Hepatocyte (in vitro differentiated cells): ENCODE results near the gene ITFG1. TPM values are rescaled to one million over a fixed set of nuclear protein-coding genes. Genes with fewer than 3 reads are reported as not detected.
"Not testable (repeated sequence)": the region's sequence is repeated elsewhere in the genome, so short reads cannot be mapped to it uniquely, and the experiment has no call there.

Experiments used
- DNase-seq: peaks from one replicate; pipeline ENCODE4 v3.0.0-alpha.2; 2016; ENCODE audit warnings: low spot score
- H2AFZ ChIP-seq: fragments of 200-600 bp; sonication (generic); 2 replicates; pipeline ENCODE4 v1.6.0; 2016; ENCODE audit warnings: antibody characterized with exemption, mild to moderate bottlenecking
- H3K27ac ChIP-seq: fragments of 200-600 bp; sonication (generic); 2 replicates; pipeline ENCODE4 v1.5.1; 2016; ENCODE audit warnings: mild to moderate bottlenecking
- H3K27me3 ChIP-seq: fragments of 200-600 bp; sonication (generic); 2 replicates; pipeline ENCODE4 v1.6.1; 2016
- H3K36me3 ChIP-seq: fragments of 200-600 bp; sonication (generic); replicated peaks from 2 replicates; pipeline ENCODE4 v1.5.1; 2016; ENCODE audit warnings: low read depth; ENCODE audit not compliant: insufficient read depth
- H3K4me1 ChIP-seq: fragments of 200-600 bp; sonication (generic); 2 replicates; pipeline ENCODE4 v1.5.1; 2016; ENCODE audit warnings: mild to moderate bottlenecking, moderate library complexity; ENCODE audit not compliant: insufficient read depth
- H3K4me2 ChIP-seq: fragments of 200-600 bp; sonication (generic); 2 replicates; pipeline ENCODE4 v1.6.0; 2016
- H3K4me3 ChIP-seq: fragments of 200-600 bp; sonication (generic); 2 replicates; pipeline ENCODE4 v1.5.1; 2016; ENCODE audit warnings: mild to moderate bottlenecking
- H3K79me2 ChIP-seq: fragments of 200-600 bp; sonication (generic); 2 replicates; pipeline ENCODE4 v1.6.0; 2017; ENCODE audit warnings: mild to moderate bottlenecking
- H3K9me2 ChIP-seq: fragments of 200-600 bp; sonication (generic); replicated peaks from 2 replicates; pipeline ENCODE4 v1.6.0; 2017; ENCODE audit warnings: mild to moderate bottlenecking; ENCODE audit not compliant: insufficient read depth
- H3K9me3 ChIP-seq: fragments of 200-600 bp; sonication (generic); 2 replicates; pipeline ENCODE4 v1.5.1; 2016; ENCODE audit warnings: low read depth, mild to moderate bottlenecking
- H4K20me1 ChIP-seq: fragments of 200-600 bp; sonication (generic); 2 replicates; pipeline ENCODE4 v1.6.0; 2016; ENCODE audit warnings: mild to moderate bottlenecking; ENCODE audit not compliant: insufficient read depth, poor library complexity, severe bottlenecking
- CTCF ChIP-seq: fragments of 200-600 bp; sonication (generic); IDR thresholded peaks from 2 replicates; pipeline ENCODE4 v1.5.1; 2016; ENCODE audit warnings: antibody characterized with exemption, mild to moderate bottlenecking; ENCODE audit not compliant: poor library complexity
- EZH2 ChIP-seq: fragments of 200-600 bp; sonication (generic); IDR thresholded peaks from 2 replicates; pipeline ENCODE4 v1.6.1; 2016; ENCODE audit warnings: antibody characterized with exemption, mild to moderate bottlenecking, borderline replicate concordance
- EZH2phosphoT487 ChIP-seq: fragments of 200-600 bp; sonication (generic); IDR thresholded peaks from one replicate; pipeline ENCODE4 v1.6.1; 2018; ENCODE audit warnings: antibody characterized with exemption, mild to moderate bottlenecking, low read depth, moderate library complexity; ENCODE audit not compliant: unreplicated experiment, severe bottlenecking
- WGBS: methylation state at CpG from one replicate; pipeline ENCODE4 v1.1.6; 2016; ENCODE audit warnings: low lambda C conversion rate; ENCODE audit errors: missing lambda C conversion rate; 5-methylcytosine and 5-hydroxymethylcytosine counted together
- polyA plus RNA-seq: library from polyadenylated mRNA; unstranded; fragments of >200 nt; fragmentation: Nextera tagmentation; extraction: Ambion mirVana; gene quantifications from 2 replicates; pipeline ENCODE4 v1.2.1, GENCODE V29; 2016
- total RNA-seq: library from RNA; depleted of rRNA; stranded (reverse); fragments of >200 nt; gene quantifications from 2 replicates; pipeline ENCODE4 v1.2.3, GENCODE V29; 2014

Gene ITFG1
- total and polyA plus RNA-seq, 2 experiments from 2014 or later = 87.8 to 91.4 TPM

- no peak for TF ChIP-seq EZH2phosphoT487
- TF ChIP-seq EZH2 = no peak
- TF ChIP-seq CTCF = no peak
- 87% methylated on average over 2 of the region's 2 CpGs for WGBS
- H3K27ac ChIP-seq = no peak overlapping the region
- H3K4me2 ChIP-seq = no peak overlapping the region
- no peaks in the 10 kb centered on the region for H3K79me2 ChIP-seq
- H2AFZ ChIP-seq = no peak overlapping the region
- no peaks in the 10 kb centered on the region for H4K20me1 ChIP-seq
- H3K9me3 ChIP-seq = no peaks in the 10 kb centered on the region
- H3K27me3 ChIP-seq = no peaks in the 10 kb centered on the region
- DNase-seq = no peak
- H3K9me2 ChIP-seq = no peaks in the 10 kb centered on the region
- H3K36me3 ChIP-seq = no peaks in the 10 kb centered on the region
- H3K4me1 ChIP-seq = no peaks in the 10 kb centered on the region
- no peak overlapping the region for H3K4me3 ChIP-seq
Measured at GRCh38 chr16:47213761-47214440, 247.0 kb downstream of the ITFG1 start.

- 84% methylated on average over 4 of the region's 4 CpGs for WGBS
- Histone ChIP-seq H3K27ac (no peak overlapping the region), H4K20me1 (no peaks in the 10 kb centered on the region), H3K27me3 (no peaks in the 10 kb centered on the region), H3K4me1 (no peaks in the 10 kb centered on the region), H3K9me2 (no peaks in the 10 kb centered on the region), H3K79me2 (no peaks in the 10 kb centered on the region), H3K9me3 (no peaks in the 10 kb centered on the region), H2AFZ (no peak overlapping the region), H3K36me3 (no peaks in the 10 kb centered on the region), H3K4me2 (no peak overlapping the region), H3K4me3 (no peak overlapping the region)
- no peak for TF ChIP-seq CTCF
- TF ChIP-seq EZH2 = no peak
- TF ChIP-seq EZH2phosphoT487 = no peak
- no peak for DNase-seq
Measured at GRCh38 chr16:47211218-47211617, 249.6 kb downstream of the ITFG1 start.

GRCh38 chr16:47204736-47205504 is 255.9 kb downstream of the ITFG1 start:
- H3K4me2 ChIP-seq = no peak overlapping the region
- no peaks in the 10 kb centered on the region for H3K36me3 ChIP-seq
- no peaks in the 10 kb centered on the region for H3K27me3 ChIP-seq
- H3K9me3 ChIP-seq = no peaks in the 10 kb centered on the region
- H2AFZ ChIP-seq = no peak overlapping the region
- H3K4me1 ChIP-seq = no peaks in the 10 kb centered on the region
- H3K4me3 ChIP-seq = no peak overlapping the region
- no peaks in the 10 kb centered on the region for H3K79me2 ChIP-seq
- H3K9me2 ChIP-seq = no peaks in the 10 kb centered on the region
- H3K27ac ChIP-seq = no peak overlapping the region
- DNase-seq = no peak
- TF ChIP-seq EZH2phosphoT487 = no peak
- TF ChIP-seq EZH2 = no peak
- no peak for TF ChIP-seq CTCF
- H4K20me1 ChIP-seq = no peaks in the 10 kb centered on the region
- WGBS = 79% methylated on average over 4 of the region's 4 CpGs

- H3K4me2 ChIP-seq, H3K27me3 ChIP-seq, H3K4me3 ChIP-seq, H3K9me2 ChIP-seq, H2AFZ ChIP-seq, H3K27ac ChIP-seq, H3K4me1 ChIP-seq, H3K9me3 ChIP-seq, H4K20me1 ChIP-seq, H3K79me2 ChIP-seq, DNase-seq, H3K36me3 ChIP-seq: not testable (repeated sequence)
- 87% methylated on average over 4 of the region's 4 CpGs for WGBS
Measured at GRCh38 chr16:47203433-47203832, 257.4 kb downstream of the ITFG1 start.
